ENCODE data around the gene CLNK.

Gene CLNK

GRCh38 chr4:10698172-10698571 is 13.6 kb upstream of the CLNK start:
- DNase-seq: no peak

DNA sequence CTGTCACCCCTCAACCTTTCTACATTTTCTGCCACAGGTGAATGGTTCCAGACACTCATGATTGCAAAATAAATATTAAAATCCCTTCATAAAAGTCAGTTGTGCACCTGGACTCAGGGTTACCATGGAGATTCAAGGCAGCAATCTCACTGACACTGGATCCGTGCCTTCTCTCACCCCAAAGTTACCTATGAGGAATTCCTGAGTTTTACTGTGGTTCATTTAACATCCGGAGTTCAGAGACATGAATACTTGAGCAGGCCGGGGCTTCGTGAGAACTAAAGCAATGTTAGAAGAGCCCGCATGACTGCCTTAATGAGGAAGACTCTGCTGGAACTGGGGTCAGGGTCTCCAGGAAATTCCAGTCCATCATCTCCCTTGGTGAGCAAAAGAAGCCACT is 12.5 kb upstream of the CLNK start:
- DNase-seq: no peak

- DNase-seq: no peak
Observed at GRCh38 chr4:10696253-10696652, 11.7 kb upstream of the CLNK start.

GRCh38 chr4:10694828-10695209 is 10.3 kb upstream of the CLNK start:
- no peak for DNase-seq

GRCh38 chr4:10694151-10694827 is 9.7 kb upstream of the CLNK start:
- DNase-seq: no peak

- no peak for DNase-seq
Observed at GRCh38 chr4:10691651-10692050, 7.1 kb upstream of the CLNK start.

DNA sequence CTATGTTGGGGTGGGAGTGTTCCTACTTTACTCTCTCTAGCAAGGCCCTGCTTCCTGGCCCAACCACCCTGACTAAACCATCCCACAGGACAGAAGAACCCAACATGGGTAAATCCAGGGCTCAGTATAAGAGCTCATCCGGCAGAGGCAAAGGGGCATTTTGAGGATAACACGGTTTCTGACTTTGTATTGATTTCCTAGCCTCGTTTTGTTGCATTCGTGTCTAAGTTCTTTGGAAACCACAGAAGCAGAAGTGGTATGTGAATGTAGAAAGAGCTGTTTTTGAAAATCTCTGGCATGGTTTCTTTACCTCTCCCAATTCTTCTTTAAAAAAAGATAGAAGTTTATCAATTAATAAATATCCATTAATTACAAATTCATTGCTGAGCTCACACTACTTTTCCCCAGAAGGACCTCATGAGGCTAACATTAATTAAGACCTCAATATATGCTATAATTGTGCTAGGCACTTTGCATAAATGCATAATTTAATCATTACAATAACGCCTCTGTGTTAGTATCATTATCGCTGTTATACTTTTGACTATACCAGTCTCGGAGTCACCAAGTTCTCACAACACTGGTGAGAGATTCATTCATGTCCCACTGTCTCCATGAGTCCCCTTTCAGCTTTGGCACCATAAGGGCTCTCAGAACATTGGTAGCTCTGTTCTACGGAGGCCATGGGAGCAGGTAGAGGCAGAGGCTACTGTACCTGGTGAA is 5.8 kb upstream of the CLNK start:
- DNase-seq: no peak

GRCh38 chr4:10688846-10689245 is 4.3 kb upstream of the CLNK start:
- no peak for DNase-seq

- DNase-seq: no peak
Observed at GRCh38 chr4:10688022-10688421, 3.5 kb upstream of the CLNK start.

GRCh38 chr4:10687526-10687925 is 3.0 kb upstream of the CLNK start:
- DNase-seq: no peak

GRCh38 chr4:10682397-10682796 is 2.2 kb downstream of the CLNK start:
- no peak for DNase-seq

GRCh38 chr4:10677796-10678497 is 6.6 kb downstream of the CLNK start:
- no peak for DNase-seq

DNA sequence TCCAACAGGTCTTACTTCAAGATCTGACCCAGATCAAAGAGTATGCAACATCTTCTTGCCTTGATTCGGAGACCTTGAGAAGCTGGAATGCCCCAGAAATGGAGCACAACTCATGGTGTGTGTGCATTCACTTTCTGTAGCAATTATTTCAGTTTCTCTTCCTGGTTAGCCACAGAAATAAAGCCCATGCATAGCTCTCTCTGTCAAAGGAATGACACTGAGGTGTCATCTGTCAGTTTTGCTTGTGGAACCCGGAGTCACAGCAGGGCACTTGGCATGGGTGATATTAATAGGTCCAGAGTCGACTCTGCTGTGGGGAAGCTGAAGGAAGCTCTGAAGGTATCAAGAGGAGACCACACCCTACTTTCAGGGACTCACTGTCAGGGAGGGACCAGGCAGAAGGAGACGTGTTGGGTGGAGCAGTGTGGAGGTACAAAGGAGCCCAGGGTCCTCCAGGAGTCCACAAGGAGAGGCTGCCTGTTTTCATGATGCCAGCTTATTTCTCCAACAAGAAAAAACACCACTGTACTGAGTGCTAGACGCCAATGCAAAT is 10.7 kb downstream of the CLNK start:
- DNase-seq: no peak

GRCh38 chr4:10672379-10672778 is 12.2 kb downstream of the CLNK start:
- DNase-seq: no peak

GRCh38 chr4:10671799-10672198 is 12.8 kb downstream of the CLNK start:
- DNase-seq: no peak

DNA sequence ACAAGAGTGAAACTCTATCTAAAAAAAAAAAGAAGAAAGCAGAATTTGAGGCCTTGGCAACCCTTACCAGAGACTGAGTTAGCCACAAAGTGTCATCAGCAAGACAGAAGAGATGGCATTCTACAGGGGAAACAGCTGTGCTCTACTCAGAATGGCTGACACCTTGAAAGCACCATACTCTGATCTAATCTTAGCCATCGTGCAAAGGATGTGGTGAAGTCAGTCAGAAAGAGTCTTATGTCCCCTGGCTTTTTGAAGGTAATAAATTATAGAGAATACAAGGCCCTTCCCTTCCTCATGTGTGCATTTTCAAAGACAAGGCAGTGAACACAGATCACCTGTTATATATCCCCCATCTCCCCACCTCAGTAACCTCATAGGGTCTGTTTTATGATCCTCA is 13.2 kb downstream of the CLNK start:
- DNase-seq: no peak

GRCh38 chr4:10670321-10670720 is 14.2 kb downstream of the CLNK start:
- no peak for DNase-seq

GRCh38 chr4:10667701-10668326 is 16.8 kb downstream of the CLNK start:
- no peak for DNase-seq

DNA sequence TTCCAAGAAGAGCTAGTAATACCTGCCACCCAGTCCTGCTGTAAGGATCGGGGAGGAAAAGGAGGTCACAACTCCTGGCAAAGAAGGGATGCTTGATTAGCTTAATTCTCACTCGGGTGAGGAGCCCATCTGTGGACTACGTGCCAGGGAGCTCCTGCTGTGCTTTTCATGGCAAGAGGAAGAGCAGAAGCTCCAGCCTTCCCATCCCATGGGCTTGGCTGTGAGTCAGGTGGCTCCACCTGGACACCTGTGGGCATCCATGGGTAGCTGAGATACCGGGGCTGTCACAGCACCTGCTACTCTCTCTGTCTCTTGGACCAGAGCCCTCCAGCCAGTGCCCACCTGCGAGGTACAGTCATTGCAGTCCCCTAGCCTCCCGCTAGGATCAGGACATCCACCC is 18.0 kb downstream of the CLNK start:
- DNase-seq: no peak

- no peak for DNase-seq
Observed at GRCh38 chr4:10664408-10664807, 20.2 kb downstream of the CLNK start.

DNA sequence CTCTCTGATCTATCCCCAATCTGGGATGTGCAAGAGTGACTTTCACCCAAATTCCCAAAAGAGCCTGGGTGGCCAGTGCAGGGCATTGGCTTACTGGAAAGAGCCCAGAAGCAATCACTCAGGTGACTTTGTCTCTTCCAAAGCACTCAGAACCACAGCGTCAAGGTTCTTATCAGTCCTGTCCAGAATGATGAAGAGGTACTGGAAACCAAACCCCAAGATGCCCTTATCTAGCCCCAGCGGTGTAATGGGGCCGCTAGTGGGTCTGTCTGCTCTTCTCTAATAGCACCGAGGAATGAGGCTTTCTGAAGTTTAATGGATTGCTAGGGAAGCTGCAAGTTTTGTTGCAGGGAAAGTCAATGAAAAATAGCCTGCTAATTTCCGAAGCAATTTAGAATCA is 21.6 kb downstream of the CLNK start:
- DNase-seq: no peak

GRCh38 chr4:10661047-10661446 is 23.5 kb downstream of the CLNK start:
- no peak for DNase-seq

- DNase-seq: no peak
Observed at GRCh38 chr4:10659251-10659650, 25.3 kb downstream of the CLNK start.
